OCI-LY7 (cell line): ENCODE results near the gene GNGT1.

ENCODE experiments used
- CTCF ChIP-seq: fragments of 200-600 bp; sonication (generic); conservative IDR thresholded peaks from 2 replicates; pipeline ENCODE4 v1.5.1; 2014; ENCODE audit warnings: mild to moderate bottlenecking, antibody characterized with exemption, low read length, moderate library complexity, mixed read lengths
- EZH2phosphoT487 ChIP-seq: fragments of 200-600 bp; sonication (generic); IDR thresholded peaks from 2 replicates; pipeline ENCODE4 v1.6.1; 2018; ENCODE audit warnings: low read depth, borderline replicate concordance, mild to moderate bottlenecking, mixed run types, antibody characterized with exemption, low read length, moderate library complexity, mixed read lengths

GRCh38 chr7:93957767-93958166 is 51.4 kb downstream of the GNGT1 start:
- TF ChIP-seq CTCF (no peak), EZH2phosphoT487 (no peak)
